ENCODE data around the gene PTPRM. TPM values are rescaled to one million over a fixed set of nuclear protein-coding genes. Genes with fewer than 3 reads are reported as not detected.

The PTPRM gene
- total RNA-seq, 1 experiment from 2014 or later: 11.1 TPM

DNA sequence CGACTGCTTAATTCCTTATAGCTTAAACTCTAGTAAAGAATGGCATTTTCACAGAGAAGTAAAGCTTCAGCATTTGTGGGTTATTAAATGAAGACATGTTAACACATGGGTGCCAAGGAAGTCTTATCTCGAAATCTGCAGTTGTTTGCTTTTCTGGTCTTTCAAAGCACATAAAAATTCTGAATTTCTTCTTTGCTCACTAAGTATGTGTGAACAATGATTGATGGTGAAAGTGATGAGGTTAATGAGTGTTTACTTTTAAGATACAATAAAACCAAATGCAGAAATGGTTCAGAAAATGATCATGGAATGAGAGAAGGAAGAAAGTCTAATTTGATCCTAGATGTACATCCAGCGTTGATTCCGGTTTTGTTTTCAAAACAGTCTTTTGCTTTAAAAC lies 807.6 kb downstream of the PTPRM start (continued):
- TF ChIP-seq TP53 (CRISPR knock-in tag; IDR thresholded peaks at IDR 0.05) (no peak), NFE2L1 (CRISPR knock-in tag; IDR thresholded peaks at IDR 0.05) (no peak), ZNF416 (CRISPR knock-in tag; IDR thresholded peaks at IDR 0.05) (no peak), ZNF219 (CRISPR knock-in tag; IDR thresholded peaks at IDR 0.05; ENCODE audit: borderline replicate concordance) (no peak), ELF4 (CRISPR knock-in tag; IDR thresholded peaks at IDR 0.05; ENCODE audit: low read depth) (no peak), CREB1 (CRISPR knock-in tag; IDR thresholded peaks at IDR 0.05) (no peak)
- TF ChIP-seq, protein P1, sequence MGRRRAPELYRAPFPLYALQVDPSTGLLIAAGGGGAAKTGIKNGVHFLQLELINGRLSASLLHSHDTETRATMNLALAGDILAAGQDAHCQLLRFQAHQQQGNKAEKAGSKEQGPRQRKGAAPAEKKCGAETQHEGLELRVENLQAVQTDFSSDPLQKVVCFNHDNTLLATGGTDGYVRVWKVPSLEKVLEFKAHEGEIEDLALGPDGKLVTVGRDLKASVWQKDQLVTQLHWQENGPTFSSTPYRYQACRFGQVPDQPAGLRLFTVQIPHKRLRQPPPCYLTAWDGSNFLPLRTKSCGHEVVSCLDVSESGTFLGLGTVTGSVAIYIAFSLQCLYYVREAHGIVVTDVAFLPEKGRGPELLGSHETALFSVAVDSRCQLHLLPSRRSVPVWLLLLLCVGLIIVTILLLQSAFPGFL (CRISPR knock-in tag; IDR thresholded peaks at IDR 0.05; ENCODE audit: borderline replicate concordance): no peak
- TF ChIP-seq, protein P2, sequence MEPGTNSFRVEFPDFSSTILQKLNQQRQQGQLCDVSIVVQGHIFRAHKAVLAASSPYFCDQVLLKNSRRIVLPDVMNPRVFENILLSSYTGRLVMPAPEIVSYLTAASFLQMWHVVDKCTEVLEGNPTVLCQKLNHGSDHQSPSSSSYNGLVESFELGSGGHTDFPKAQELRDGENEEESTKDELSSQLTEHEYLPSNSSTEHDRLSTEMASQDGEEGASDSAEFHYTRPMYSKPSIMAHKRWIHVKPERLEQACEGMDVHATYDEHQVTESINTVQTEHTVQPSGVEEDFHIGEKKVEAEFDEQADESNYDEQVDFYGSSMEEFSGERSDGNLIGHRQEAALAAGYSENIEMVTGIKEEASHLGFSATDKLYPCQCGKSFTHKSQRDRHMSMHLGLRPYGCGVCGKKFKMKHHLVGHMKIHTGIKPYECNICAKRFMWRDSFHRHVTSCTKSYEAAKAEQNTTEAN (CRISPR knock-in tag; IDR thresholded peaks at IDR 0.05): no peak
- TF ChIP-seq, protein P3, sequence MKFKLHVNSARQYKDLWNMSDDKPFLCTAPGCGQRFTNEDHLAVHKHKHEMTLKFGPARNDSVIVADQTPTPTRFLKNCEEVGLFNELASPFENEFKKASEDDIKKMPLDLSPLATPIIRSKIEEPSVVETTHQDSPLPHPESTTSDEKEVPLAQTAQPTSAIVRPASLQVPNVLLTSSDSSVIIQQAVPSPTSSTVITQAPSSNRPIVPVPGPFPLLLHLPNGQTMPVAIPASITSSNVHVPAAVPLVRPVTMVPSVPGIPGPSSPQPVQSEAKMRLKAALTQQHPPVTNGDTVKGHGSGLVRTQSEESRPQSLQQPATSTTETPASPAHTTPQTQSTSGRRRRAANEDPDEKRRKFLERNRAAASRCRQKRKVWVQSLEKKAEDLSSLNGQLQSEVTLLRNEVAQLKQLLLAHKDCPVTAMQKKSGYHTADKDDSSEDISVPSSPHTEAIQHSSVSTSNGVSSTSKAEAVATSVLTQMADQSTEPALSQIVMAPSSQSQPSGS (CRISPR knock-in tag; IDR thresholded peaks at IDR 0.05; ENCODE audit: borderline replicate concordance, low read depth): no peak

DNA sequence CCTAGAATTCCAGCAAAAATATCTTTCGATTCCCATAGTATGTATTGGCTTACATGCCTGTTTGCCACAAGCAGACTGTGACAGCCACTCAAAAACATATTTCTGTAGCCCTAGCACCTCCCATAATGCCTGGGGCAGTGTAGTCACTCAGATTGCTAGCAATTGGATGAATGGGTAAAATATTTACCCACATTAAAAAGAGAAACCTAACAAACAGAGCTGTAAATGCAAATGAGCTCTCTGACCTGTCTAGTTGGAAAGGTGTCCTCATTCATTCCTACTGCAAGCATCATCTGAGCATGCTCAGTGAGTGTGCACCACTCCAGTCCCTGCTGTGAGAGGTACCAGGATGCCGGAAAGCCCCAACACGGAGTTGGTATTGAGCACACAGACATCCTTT lies 808.1 kb downstream of the PTPRM start:
- no peak overlapping the region for H3K27ac Mint-ChIP-seq
- H3K9me3 Mint-ChIP-seq: no peaks in the 10 kb centered on the region
- ChIA-PET POLR2A (no interaction called here), CTCF (no interaction called here)
- H3K27me3 Mint-ChIP-seq (ENCODE audit: low read depth): no peaks in the 10 kb centered on the region
- no peak for ATAC-seq
- no peak for DNase-seq (ENCODE audit: low spot score)
- no peak overlapping the region for H3K4me3 Mint-ChIP-seq
- TF ChIP-seq, protein P4, sequence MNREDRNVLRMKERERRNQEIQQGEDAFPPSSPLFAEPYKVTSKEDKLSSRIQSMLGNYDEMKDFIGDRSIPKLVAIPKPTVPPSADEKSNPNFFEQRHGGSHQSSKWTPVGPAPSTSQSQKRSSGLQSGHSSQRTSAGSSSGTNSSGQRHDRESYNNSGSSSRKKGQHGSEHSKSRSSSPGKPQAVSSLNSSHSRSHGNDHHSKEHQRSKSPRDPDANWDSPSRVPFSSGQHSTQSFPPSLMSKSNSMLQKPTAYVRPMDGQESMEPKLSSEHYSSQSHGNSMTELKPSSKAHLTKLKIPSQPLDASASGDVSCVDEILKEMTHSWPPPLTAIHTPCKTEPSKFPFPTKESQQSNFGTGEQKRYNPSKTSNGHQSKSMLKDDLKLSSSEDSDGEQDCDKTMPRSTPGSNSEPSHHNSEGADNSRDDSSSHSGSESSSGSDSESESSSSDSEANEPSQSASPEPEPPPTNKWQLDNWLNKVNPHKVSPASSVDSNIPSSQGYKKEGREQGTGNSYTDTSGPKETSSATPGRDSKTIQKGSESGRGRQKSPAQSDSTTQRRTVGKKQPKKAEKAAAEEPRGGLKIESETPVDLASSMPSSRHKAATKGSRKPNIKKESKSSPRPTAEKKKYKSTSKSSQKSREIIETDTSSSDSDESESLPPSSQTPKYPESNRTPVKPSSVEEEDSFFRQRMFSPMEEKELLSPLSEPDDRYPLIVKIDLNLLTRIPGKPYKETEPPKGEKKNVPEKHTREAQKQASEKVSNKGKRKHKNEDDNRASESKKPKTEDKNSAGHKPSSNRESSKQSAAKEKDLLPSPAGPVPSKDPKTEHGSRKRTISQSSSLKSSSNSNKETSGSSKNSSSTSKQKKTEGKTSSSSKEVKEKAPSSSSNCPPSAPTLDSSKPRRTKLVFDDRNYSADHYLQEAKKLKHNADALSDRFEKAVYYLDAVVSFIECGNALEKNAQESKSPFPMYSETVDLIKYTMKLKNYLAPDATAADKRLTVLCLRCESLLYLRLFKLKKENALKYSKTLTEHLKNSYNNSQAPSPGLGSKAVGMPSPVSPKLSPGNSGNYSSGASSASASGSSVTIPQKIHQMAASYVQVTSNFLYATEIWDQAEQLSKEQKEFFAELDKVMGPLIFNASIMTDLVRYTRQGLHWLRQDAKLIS (CRISPR knock-in tag; IDR thresholded peaks at IDR 0.05; ENCODE audit: borderline replicate concordance): no peak
- no peak for TF ChIP-seq JAZF1 (CRISPR knock-in tag; IDR thresholded peaks at IDR 0.05)
- TF ChIP-seq, protein P3 (CRISPR knock-in tag; IDR thresholded peaks at IDR 0.05; ENCODE audit: borderline replicate concordance, low read depth): no peak
- H3K4me1 Mint-ChIP-seq: no peaks in the 10 kb centered on the region
- H3K36me3 Mint-ChIP-seq: no peaks in the 10 kb centered on the region

DNA sequence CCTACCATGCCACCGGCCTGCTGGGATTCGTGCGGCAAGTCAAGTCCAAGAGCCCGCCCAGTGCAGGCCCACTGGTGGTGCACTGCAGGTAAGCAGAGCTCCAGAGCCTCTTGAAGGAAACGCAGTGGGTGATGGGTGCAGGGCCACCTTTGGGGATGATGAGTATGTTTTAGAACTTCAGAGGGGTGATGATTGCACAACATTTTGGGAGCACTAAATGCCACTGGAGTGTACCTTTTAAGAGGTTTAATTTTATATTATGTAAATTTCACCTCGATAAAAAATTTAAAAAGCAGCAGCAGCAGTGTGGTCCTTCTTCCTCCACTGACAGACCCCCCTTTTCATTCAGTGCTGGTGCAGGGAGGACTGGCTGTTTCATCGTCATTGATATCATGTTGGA lies 809.0 kb downstream of the PTPRM start:
- no peak overlapping the region for H3K4me3 Mint-ChIP-seq
- ATAC-seq (no peak), DNase-seq (ENCODE audit: low spot score) (no peak)
- H3K4me1 Mint-ChIP-seq: no peaks in the 10 kb centered on the region
- no peaks in the 10 kb centered on the region for H3K27me3 Mint-ChIP-seq (ENCODE audit: low read depth)
- ChIA-PET CTCF (no interaction called here), POLR2A (no interaction called here)
- H3K9me3 Mint-ChIP-seq: no peaks in the 10 kb centered on the region
- H3K36me3 Mint-ChIP-seq: no peaks in the 10 kb centered on the region
- H3K27ac Mint-ChIP-seq: no peak overlapping the region
- TF ChIP-seq KAT7 (CRISPR knock-in tag; IDR thresholded peaks at IDR 0.05; ENCODE audit: borderline replicate concordance): no peak
- TF ChIP-seq, protein P4 (CRISPR knock-in tag; IDR thresholded peaks at IDR 0.05; ENCODE audit: borderline replicate concordance): no peak
- no peak for TF ChIP-seq CBFB (CRISPR knock-in tag; IDR thresholded peaks at IDR 0.05; ENCODE audit: low read depth)
- TF ChIP-seq, protein P5, sequence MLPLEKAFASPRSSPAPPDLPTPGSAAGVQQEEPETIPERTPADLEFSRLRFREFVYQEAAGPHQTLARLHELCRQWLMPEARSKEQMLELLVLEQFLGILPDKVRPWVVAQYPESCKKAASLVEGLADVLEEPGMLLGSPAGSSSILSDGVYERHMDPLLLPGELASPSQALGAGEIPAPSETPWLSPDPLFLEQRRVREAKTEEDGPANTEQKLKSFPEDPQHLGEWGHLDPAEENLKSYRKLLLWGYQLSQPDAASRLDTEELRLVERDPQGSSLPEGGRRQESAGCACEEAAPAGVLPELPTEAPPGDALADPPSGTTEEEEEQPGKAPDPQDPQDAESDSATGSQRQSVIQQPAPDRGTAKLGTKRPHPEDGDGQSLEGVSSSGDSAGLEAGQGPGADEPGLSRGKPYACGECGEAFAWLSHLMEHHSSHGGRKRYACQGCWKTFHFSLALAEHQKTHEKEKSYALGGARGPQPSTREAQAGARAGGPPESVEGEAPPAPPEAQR (CRISPR knock-in tag; IDR thresholded peaks at IDR 0.05): no peak
- TF ChIP-seq, protein P6, sequence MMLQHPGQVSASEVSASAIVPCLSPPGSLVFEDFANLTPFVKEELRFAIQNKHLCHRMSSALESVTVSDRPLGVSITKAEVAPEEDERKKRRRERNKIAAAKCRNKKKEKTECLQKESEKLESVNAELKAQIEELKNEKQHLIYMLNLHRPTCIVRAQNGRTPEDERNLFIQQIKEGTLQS (CRISPR knock-in tag; conservative IDR thresholded peaks at IDR 0.05): no peak
- no peak for TF ChIP-seq ZNF423 (CRISPR knock-in tag; IDR thresholded peaks at IDR 0.05)
- no peak for TF ChIP-seq ZNF396 (CRISPR knock-in tag; IDR thresholded peaks at IDR 0.05; ENCODE audit: borderline replicate concordance)
